Activated naive CD8-positive, alpha-beta T cell treated with anti-CD3 and anti-CD28 coated beads, Interleukin-2, amount 10 ng/mL, durations not matched to agents 7 days and 5 days (primary cell): ENCODE results near the gene SEPTIN3. TPM values are rescaled to one million over a fixed set of nuclear protein-coding genes. Genes with fewer than 3 reads are reported as not detected.

Source experiments
- ATAC-seq: fragments of 150-1000 bp; cut with Tn5 transposase; one replicate; pipeline ENCODE4 v1.10.0; 2021; ENCODE audit warnings: low read depth, moderate library complexity
- POLR2A ChIA-PET: fragments of 350-600 bp; sonication (Branson Sonifier 250); formaldehyde crosslinking; loops from one replicate; lab custom pipeline; 2021; ENCODE audit warnings: antibody characterized with exemption; lab: Charles Lee
- DNase-seq: peaks from one replicate; pipeline ENCODE4 v3.0.0; 2021
- H3K27ac Mint-ChIP-seq: one replicate; pipeline ENCODE4 v1.8.0; 2022; ENCODE audit warnings: mild to moderate bottlenecking, mixed read lengths
- H3K27me3 Mint-ChIP-seq: one replicate; pipeline ENCODE4 v1.8.0; 2022; ENCODE audit warnings: mild to moderate bottlenecking, moderate library complexity, mixed read lengths
- H3K36me3 Mint-ChIP-seq: one replicate; pipeline ENCODE4 v1.8.0; 2021; ENCODE audit warnings: mild to moderate bottlenecking, mixed read lengths
- H3K4me1 Mint-ChIP-seq: one replicate; pipeline ENCODE4 v1.8.0; 2021; ENCODE audit warnings: mixed read lengths
- H3K4me3 Mint-ChIP-seq: one replicate; pipeline ENCODE4 v1.8.0; 2022; ENCODE audit warnings: mild to moderate bottlenecking, moderate library complexity, mixed read lengths
- H3K9me3 Mint-ChIP-seq: one replicate; pipeline ENCODE4 v1.8.0; 2021; ENCODE audit warnings: mixed read lengths
- total RNA-seq, 2 experiments: library from RNA; stranded (reverse); gene quantifications; one replicate each; pipeline ENCODE4 v1.2.3, GENCODE V29; 2021

Gene SEPTIN3
- total RNA-seq, 2 experiments from 2014 or later: 0.31 to 0.42 TPM

GRCh38 chr22:41995211-41995610 is 26.0 kb downstream of the SEPTIN3 start:
- Mint-ChIP-seq H3K36me3 (peaks cover 4% of the 10 kb centered on the region), H3K27ac (peak overlapping the region; percentile 37), H3K27me3 (peaks cover 20% of the 10 kb centered on the region), H3K4me3 (no peak overlapping the region), H3K9me3 (peaks cover 3% of the 10 kb centered on the region), H3K4me1 (peaks cover 20% of the 10 kb centered on the region)
- DNase-seq: no peak
- POLR2A ChIA-PET: no interaction called here
- no peak for ATAC-seq

DNA sequence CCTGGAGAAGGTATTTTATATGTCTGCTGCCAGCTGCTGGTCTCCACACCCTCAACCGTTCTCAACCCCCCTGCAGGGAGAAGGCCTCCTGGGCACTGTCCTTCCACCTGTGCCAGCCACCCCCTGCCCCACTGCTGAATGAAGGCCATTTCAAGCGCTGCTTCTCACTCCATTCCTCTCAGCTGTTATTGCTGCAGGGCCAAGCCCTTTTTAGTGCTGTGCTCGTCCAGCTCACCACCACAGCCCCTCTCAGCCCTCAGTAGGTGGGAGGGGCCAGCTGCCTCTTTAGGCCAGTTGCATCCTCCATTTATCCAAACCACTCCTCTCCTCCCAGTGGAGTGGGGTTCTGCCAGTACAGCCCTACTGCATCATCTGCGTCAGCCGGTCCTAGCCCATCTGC is 27.6 kb downstream of the SEPTIN3 start:
- H3K27me3 Mint-ChIP-seq: peaks cover 20% of the 10 kb centered on the region
- no peak overlapping the region for H3K4me3 Mint-ChIP-seq
- no peak overlapping the region for H3K27ac Mint-ChIP-seq
- H3K36me3 Mint-ChIP-seq: peaks cover 8% of the 10 kb centered on the region
- peaks cover 22% of the 10 kb centered on the region for H3K4me1 Mint-ChIP-seq
- ATAC-seq (no peak), DNase-seq (no peak)
- POLR2A ChIA-PET: no interaction called here
- peaks cover 3% of the 10 kb centered on the region for H3K9me3 Mint-ChIP-seq

GRCh38 chr22:41998361-41999261 is 29.4 kb downstream of the SEPTIN3 start, which contains the start of gene WBP2NL:
TSS of gene WBP2NL (plus strand) at chr22:41998788. CDS start at chr22:41998819, 31 bp downstream.
- Mint-ChIP-seq H3K27ac (peak within 1 kb of the TSS; percentile 97), H3K4me1 (peaks cover 22% of the 10 kb centered on the region), H3K4me3 (peak within 1 kb of the TSS; percentile 94), H3K27me3 (peaks cover 23% of the 10 kb centered on the region), H3K36me3 (peaks cover 10% of the 10 kb centered on the region), H3K9me3 (peaks cover 5% of the 10 kb centered on the region)
- ATAC-seq (peak; percentile 85), DNase-seq (peak; percentile 87)
- POLR2A ChIA-PET: interaction anchor here (0.8 to 1.5 kb wide), 7 partner anchors 33 to 445 kb away, joined by 3 to 13 read pairs (median 5); partner anchors contain the start of genes CENPM, NAGA and SMDT1

GRCh38 chr22:42000466-42000865 is 31.2 kb downstream of the SEPTIN3 start:
- Mint-ChIP-seq H3K4me1 (peaks cover 14% of the 10 kb centered on the region), H3K9me3 (peaks cover 5% of the 10 kb centered on the region), H3K27me3 (peaks cover 18% of the 10 kb centered on the region), H3K36me3 (peaks cover 10% of the 10 kb centered on the region), H3K27ac (no peak overlapping the region), H3K4me3 (no peak overlapping the region)
- ATAC-seq (no peak), DNase-seq (no peak)
- POLR2A ChIA-PET: no interaction called here

DNA sequence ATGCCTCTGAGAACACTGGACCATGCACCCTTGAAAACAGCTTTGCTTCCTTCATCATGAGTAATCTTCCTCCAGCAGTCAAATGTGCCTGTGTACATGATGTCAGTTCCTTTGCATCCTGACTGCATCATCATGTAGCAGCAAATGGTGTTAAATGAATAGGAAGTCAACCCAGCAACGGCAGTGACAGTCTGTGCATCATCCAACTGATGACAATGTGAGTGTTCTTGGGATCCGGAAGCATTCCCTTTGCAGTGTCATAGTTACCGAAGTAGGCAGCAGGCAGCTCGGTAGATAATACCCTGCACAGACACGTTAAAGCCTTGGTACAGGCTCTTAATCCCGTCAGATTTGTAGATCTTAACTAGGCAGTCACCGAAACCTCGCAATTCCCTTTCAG is 31.9 kb downstream of the SEPTIN3 start:
- no peak overlapping the region for H3K4me3 Mint-ChIP-seq
- ATAC-seq: no peak
- POLR2A ChIA-PET: interaction anchor here (0.6 kb wide), 1 partner anchor 69 kb away, joined by 3 read pairs; no protein-coding TSS in a partner anchor

DNA sequence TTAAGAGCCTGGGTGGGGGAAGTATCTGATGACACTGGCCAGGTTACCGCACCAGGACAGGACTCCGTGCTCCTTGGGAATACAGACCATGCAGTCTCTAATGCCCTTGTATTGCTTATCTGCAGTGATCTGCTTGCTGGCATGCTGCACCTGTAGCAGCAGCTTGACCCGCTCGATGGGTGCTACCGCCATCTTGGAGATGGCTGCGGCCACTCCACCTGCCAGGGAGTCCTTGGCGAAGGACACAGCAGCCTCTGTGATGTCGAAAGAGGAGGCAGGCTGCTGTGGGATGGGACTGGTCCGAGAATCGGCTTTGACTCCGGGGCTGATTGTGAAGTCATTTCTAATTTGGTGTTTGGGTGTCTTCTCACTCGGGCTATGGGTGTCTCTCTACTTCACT is 32.5 kb downstream of the SEPTIN3 start:
- POLR2A ChIA-PET: no interaction called here
- no peak for ATAC-seq
- H3K9me3 Mint-ChIP-seq: peaks cover 5% of the 10 kb centered on the region
- H3K27ac Mint-ChIP-seq: no peak overlapping the region
- no peak for DNase-seq
- H3K36me3 Mint-ChIP-seq: peaks cover 10% of the 10 kb centered on the region
- peaks cover 14% of the 10 kb centered on the region for H3K27me3 Mint-ChIP-seq
- H3K4me3 Mint-ChIP-seq: no peak overlapping the region
- peaks cover 17% of the 10 kb centered on the region for H3K4me1 Mint-ChIP-seq

More for the DNA sequence above, 31.9 kb downstream of the SEPTIN3 start:
- Mint-ChIP-seq H3K36me3 (peaks cover 10% of the 10 kb centered on the region), H3K27me3 (peaks cover 15% of the 10 kb centered on the region), H3K9me3 (peaks cover 5% of the 10 kb centered on the region), H3K4me1 (peaks cover 17% of the 10 kb centered on the region), H3K27ac (no peak overlapping the region)
- DNase-seq: no peak

GRCh38 chr22:42007922-42008321 is 38.7 kb downstream of the SEPTIN3 start:
- H3K27ac Mint-ChIP-seq: no peak overlapping the region
- H3K36me3 Mint-ChIP-seq: peaks cover 1% of the 10 kb centered on the region
- peaks cover 4% of the 10 kb centered on the region for H3K4me1 Mint-ChIP-seq
- H3K27me3 Mint-ChIP-seq: peaks cover 19% of the 10 kb centered on the region
- H3K9me3 Mint-ChIP-seq: peaks cover 9% of the 10 kb centered on the region
- H3K4me3 Mint-ChIP-seq: no peak overlapping the region
- POLR2A ChIA-PET: no interaction called here
- ATAC-seq (no peak), DNase-seq (no peak)

DNA sequence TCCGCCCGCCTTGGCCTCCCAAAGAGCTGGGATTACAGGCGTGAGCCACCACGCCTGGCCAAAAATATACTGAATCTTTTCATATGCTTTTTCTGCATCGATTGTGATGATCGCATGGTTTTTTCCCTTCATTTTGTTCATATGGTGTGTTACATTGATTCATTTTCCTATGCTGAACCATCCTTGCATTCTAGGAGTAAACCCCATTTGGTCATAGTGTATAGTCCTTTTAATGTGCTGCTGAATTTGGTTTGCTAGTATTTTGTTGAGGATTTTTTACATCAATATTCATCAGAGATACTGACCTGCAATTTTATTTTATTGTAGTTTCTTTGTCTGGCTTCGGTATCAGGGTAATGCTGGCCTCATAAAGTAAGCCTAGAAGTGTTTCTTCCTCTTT is 41.5 kb downstream of the SEPTIN3 start:
- H3K4me1 Mint-ChIP-seq: peaks cover under 1% of the 10 kb centered on the region
- H3K9me3 Mint-ChIP-seq: peaks cover 9% of the 10 kb centered on the region
- no peak overlapping the region for H3K27ac Mint-ChIP-seq
- H3K36me3 Mint-ChIP-seq: peaks cover 1% of the 10 kb centered on the region
- ATAC-seq (no peak), DNase-seq (no peak)
- POLR2A ChIA-PET: no interaction called here
- H3K27me3 Mint-ChIP-seq: peaks cover 19% of the 10 kb centered on the region
- H3K4me3 Mint-ChIP-seq: no peak overlapping the region

DNA sequence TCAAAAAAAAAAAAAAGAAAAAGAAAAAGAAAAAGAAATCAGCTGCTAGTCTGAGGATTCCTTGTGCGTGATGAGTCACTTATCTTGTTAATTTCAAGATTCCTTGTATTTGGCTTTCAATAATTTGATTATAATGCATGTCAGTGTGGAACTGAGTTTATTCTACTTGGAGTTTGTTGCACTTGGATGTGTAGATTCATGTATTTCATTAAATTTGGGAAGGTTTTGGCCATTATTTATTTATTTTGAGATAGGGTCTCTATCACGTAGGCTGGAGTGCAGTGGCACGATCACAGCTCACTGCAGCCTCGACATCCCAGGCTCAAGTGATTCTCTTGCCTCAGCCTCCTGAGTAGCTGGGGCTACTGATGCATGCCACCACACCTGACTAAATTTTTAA is 44.1 kb downstream of the SEPTIN3 start:
- Mint-ChIP-seq H3K4me1 (no peaks in the 10 kb centered on the region), H3K27ac (no peak overlapping the region), H3K4me3 (no peak overlapping the region), H3K27me3 (peaks cover 24% of the 10 kb centered on the region), H3K36me3 (peaks cover 1% of the 10 kb centered on the region), H3K9me3 (peaks cover 7% of the 10 kb centered on the region)
- POLR2A ChIA-PET: interaction anchor here (0.7 kb wide), 1 partner anchor 315 kb away, joined by 3 read pairs; no protein-coding TSS in a partner anchor
- ATAC-seq (no peak), DNase-seq (no peak)

- Mint-ChIP-seq H3K36me3 (peaks cover 1% of the 10 kb centered on the region), H3K9me3 (no peaks in the 10 kb centered on the region), H3K27me3 (peaks cover 19% of the 10 kb centered on the region), H3K4me3 (no peak overlapping the region), H3K27ac (no peak overlapping the region), H3K4me1 (no peaks in the 10 kb centered on the region)
- ATAC-seq (no peak), DNase-seq (no peak)
- POLR2A ChIA-PET: no interaction called here
Measured at GRCh38 chr22:42016111-42016510, 46.9 kb downstream of the SEPTIN3 start.

DNA sequence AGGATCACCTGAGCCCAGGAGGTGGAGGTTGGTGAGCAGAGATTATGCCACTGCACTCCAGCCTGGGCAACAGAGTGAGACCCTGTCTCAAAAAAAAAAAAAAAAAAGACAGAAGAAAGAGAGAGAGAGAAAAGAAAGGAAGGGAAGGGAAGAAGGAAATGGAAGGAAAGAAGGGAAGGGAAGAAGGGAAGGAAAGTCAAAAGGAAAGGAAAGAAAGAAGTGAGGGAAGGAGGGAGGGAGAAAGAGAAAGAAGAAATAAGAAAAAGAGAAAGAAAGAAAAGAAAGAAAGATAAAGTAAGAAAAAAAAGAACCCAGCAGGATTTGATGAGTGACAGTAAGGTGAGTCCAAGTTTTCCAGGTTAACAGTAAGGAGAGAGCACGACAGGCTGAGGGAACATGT is 49.0 kb downstream of the SEPTIN3 start:
- POLR2A ChIA-PET: interaction anchor here (0.7 kb wide), 1 partner anchor 12 kb away, joined by 6 read pairs; no protein-coding TSS in a partner anchor
- ATAC-seq (no peak), DNase-seq (no peak)
- Mint-ChIP-seq H3K4me1 (peaks cover 9% of the 10 kb centered on the region), H3K9me3 (no peaks in the 10 kb centered on the region), H3K4me3 (no peak overlapping the region), H3K27ac (no peak overlapping the region), H3K27me3 (peaks cover 14% of the 10 kb centered on the region), H3K36me3 (no peaks in the 10 kb centered on the region)
